HG02571 (cell line): ENCODE measurements around the gene TTC6.
"Not testable (repeated sequence)": the region's sequence is repeated elsewhere in the genome, so short reads cannot be mapped to it uniquely, and the experiment has no call there.

Experiments used
- ATAC-seq: cut with Tn5 transposase; IDR thresholded peaks from one replicate; pipeline ENCODE4 v1.9.1; 2021; ENCODE audit warnings: mild to moderate bottlenecking, moderate library complexity; ENCODE audit not compliant: unreplicated experiment

Gene TTC6, protein sequence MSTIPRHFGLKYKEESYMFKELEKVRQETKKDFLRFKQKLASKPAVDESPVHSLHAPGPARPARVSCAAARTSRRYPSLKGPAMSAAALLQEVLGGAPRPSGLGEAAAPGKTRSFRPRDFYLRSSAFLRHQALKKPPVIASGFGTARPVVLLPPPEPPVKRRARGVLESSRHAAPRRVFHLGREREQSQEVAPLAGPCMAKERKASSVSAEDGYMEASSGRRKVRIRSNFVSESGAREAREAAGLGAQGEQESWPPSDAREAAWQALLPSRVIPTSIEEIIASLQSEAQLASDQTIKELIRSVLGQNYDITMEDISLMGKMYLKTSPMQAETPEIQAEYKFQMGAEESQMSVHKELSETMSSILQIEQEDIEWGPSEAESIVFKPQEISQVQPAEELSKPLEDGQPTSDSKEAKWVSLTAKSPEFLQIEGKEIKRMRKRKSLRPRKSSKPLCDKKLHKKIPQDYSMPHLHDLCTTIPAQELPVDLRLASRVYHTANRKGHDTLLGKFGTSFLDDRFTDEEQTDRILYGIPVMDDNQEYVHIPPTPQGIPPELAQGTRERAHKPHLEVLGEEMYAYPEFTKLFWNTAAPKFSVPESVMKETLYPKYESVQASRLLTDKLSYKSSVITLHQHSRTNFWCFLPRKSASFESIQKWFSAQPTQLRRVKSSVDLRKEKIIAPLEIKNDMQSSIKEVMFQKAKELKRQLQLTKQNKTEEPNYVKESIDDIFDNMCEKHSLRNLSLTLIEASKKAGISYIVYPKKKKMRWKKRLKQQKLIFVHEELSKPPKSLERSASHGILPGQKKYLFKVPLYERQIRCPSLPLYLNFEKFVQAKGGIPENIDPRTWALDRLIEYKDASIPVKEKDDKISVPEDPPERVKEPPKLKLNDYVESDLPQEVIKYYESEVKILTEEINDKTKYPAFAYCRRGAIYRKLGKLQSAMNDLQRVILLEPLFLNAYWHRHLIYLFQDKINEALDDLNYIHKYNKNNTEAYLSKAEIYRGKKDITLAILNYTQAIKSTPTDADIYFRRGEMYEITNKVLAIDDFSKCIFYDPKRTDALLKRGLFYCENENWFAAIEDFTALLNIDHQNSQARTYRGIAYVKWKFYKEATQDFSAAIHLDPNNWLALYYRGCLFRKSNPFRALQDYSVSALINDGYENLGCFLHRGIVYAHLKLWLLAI (N-terminal part only)

DNA sequence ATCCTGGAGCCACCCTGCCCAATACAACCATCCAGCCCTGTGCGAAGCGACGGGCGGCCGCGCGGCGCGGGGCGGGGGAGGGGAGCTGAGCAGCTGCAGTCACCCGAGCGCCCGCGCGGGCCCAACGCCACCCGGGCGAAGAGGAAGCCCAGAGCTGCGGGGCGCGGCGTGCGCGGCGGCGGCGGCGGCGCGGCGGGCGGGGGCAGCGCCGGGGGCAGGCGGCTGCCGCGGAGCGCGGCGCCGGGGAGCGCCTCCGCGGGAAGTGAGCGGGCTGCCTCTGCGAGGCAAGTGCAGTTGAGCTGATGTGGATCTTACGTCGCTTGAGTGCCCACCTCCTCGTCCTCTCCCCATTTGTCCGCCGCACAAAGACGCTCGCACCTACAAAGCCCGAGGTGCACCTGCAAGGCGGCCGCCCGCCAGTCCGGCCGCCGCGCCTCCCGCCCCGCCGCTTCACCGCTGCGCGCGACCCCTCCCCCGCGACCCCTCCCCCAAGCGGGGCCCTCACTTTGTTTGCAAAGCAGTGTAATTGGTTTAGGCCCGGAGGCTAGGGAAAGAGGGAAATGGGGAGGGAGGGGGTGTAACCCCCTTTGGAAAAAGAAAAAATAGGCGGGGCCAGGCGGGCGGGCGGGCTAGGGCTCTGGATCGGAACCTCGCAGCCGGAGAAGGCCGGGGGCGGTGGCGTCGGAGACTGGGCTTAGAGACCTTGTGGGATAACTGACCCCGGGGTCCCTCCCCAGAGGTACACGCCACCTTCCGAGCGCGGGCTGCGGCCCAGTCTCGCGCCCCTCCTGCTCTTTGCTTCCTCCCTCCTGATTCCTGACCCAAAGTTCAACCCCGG lies at the start of gene TTC6, which contains the start of gene FOXA1:
TSS of gene TTC6 (plus strand) at position 659 of the 838 bp plus-strand sequence. CDS start 26,436 bp downstream, outside the sequence.
TSS of gene FOXA1 (minus strand) at position 279 of the 838 bp plus-strand sequence. CDS start at position 2, 277 bp downstream.
- ATAC-seq: no peak

DNA sequence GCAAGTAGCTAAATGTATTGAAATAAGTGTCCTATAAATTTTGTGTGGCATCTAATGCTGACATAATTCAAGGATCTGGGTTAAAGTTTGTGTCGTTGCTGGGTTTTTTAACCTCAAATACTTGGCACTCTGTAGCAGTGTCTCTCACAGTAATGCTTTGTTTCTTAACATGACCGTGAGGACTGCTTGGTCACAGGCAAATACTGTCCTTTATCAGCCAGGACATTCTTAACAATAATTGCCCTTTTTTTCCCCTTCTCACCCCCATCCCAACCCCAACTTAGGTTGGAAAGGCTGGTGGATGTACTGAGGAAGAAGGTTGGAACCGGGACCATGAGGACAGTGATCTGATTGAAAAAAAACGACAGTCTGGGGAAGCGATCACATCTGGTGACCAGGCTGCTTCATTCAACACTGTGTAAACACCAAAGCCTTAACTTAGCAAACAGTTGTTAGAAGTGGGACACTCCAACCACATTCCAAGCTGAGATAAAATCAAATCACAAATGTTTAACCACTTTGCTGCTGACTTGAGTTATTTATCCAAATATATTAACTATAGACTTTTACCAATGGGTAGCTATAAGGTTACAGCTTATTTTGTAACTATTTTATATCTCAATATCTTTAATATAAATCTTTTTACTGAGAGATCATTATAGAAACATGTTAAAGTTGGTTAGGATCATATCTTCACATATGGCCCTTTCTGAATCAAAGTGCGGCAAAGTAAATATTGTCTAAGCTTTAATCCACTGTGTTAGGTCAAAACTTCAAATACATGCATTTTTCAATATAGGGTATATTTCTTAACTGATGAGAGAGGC lies 48.6 kb upstream of the TTC6 start:
- ATAC-seq: no peak

DNA sequence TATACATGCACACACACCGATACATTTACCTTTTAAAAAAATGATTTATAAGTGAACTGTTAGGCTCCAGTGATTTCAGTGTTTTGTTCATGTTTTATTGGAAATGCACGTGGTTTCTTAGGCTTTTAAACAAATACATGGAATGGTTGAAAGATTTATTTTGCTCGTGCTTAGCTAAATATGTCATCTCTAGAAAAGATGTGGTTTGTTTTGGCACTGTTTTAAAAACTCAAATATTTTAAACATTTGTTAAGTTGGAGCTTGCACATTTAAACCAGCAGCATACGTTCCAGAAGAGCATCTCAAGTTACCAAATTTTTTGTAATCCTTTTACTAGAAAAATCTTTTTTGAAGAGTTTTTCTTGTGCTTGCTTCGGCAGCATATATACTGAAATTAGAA lies 44.9 kb upstream of the TTC6 start:
- ATAC-seq: no peak

DNA sequence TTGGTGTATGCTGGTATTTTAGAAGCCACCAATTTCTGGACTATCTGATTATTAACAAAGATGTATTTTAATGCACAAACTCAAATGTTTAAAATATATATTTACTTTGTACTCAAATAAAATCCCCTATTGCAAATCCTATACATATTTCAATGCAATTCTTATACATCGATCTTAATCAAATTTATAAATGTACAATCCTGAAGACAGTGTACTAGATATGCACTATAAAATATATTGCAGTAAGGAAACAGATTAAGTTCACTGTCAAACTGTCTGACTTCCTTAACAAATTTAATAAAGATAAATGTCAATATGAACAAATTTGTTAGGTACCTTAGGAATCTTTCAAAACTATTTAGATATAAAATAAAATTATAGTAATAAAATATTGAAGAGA lies 44.3 kb upstream of the TTC6 start:
- no peak for ATAC-seq

DNA sequence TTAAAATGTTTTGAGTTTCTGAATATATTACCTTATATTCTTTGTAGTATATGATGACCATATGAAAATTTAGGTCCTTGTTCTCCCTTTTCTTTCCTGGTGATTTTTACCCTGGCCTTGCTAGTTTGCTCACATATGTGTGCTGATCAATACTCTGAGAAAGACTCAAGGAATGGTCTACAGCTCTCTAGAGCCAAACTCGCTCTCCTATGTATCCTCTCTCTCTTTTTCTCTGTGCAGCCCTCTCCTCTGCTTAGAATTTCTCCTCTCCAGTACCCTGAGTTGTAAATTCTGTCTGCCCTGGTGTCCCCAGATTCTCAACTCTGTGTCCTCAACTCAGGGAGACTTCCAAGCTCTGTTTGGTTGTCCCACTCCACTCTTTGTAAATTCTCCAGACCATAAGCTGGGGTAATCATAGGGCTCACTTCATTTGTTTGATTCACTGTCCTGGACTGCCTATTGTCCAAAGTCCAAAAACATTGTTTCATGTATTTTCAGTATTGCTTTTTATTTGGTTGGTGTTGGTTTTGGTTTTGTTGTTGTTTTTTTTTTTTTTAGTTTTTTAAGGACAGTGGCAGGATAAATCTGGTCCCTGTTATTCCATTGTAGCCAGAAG lies 41.4 kb upstream of the TTC6 start:
- ATAC-seq: no peak

DNA sequence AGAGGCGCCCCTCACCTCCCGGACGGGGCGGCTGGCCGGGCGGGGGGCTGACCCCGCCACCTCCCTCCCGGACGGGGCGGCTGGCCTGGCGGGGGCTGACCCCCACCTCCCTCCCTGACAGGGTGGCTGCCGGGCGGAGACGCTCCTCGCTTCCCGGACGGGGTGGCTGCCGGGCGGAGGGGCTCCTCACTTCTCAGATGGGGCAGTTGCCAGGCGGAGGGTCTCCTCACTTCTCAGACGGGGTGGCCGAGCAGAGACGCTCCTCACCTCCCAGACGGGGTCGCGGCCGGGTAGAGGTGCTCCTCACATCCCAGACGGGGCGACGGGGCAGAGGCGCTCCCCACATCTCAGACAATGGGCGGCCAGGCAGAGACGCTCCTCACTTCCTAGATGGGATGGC lies 39.8 kb upstream of the TTC6 start:
- not testable (repeated sequence) for ATAC-seq

DNA sequence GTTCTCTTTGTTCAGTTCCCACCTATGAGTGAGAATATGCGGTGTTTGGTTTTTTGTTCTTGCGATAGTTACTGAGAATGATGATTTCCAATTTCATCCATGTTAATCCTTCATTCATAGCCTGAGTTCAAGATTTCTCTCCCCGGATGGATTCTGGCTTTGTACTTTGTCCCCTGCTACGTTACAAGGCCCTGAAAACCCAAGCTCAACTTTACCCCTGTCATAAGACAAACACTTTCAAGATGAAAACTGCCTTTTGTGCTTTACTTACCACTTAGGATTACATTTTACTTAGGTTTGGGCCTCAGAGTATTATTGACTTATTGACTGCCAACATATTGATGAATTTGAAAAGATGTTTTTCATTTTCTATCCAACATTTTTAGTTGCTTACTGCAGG lies 36.7 kb upstream of the TTC6 start:
- ATAC-seq: no peak

DNA sequence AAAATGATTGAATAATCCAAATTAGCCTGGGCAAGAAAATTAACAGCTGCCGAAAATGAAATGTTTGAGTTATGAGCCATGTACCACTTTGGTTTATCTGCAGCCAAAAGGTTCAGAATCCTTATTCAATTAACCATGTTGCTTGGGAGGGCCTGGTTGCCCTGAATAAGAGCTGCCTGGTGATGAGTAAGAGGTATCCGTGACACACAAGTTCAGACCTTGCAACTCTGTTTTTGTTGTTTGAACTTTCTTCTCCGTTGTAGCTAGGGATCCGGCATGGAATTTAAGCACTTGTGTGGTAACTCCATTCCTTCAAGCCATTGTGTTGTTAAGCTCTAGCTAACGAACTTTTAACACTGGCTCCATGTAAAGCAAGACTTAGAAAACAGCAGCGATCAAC lies 36.0 kb upstream of the TTC6 start:
- no peak for ATAC-seq

DNA sequence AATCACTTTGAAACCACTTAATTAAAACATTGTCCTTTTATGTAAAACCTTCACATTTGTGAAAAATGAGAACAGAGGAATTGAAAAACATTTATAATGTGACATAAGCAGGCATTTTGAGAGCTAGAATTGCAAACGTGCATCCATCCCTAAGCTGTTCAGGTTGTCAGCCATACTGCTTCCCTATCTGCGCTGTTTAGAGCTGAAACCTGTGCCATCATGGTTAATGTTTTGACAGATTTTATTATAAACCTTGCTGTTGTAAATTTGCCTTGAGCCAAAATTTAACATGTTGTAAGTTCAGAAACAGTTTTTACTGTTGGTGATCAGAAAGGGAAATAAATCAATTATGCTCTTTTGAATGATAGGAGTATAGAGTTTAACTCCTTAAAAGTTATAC lies 32.2 kb upstream of the TTC6 start:
- ATAC-seq: no peak

DNA sequence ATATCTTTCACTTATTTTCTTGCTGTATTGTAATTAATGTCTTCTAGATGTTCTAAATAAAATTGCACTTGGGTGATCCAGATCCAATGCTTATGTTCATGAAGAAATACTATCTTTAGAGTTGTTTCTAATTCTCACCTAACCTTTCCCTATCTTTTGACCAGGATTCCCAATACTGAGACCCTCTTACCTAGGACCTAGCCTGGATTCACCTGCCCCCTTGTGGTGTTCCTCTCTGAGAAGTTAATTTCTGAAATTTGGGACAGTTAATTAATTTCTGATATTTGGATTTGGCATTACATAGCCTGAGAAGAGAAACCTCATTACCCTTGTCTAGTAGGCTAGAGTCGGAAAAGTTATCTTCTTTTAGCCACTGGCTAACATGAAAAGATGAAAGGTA lies 29.9 kb upstream of the TTC6 start:
- ATAC-seq: no peak

DNA sequence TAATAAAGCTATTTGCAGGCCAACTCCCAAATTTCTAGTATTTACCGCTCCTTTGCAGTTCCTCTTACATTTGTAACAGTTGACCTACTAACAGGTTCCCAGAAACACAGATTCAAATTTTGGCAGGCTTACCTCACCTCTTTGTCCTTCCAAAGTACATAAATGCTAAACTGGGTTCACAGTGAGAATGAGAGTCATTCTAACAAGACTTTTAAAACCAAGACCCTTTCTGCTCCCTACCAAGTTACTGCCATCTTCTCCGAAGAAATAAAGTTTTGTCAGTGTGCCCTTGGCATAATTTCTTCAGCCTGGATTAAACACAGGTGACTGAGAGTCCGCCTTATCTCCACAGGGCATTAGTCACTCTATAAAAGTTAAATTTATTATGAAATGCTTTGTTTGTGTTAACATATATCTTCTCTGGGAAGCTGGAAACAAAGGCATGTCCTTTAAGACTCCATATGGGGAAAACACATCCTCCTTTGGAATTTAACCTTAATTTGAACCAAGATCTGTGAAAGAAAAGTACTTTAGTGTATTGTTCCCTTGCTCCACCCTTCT lies 28.5 kb upstream of the TTC6 start:
- ATAC-seq: no peak

DNA sequence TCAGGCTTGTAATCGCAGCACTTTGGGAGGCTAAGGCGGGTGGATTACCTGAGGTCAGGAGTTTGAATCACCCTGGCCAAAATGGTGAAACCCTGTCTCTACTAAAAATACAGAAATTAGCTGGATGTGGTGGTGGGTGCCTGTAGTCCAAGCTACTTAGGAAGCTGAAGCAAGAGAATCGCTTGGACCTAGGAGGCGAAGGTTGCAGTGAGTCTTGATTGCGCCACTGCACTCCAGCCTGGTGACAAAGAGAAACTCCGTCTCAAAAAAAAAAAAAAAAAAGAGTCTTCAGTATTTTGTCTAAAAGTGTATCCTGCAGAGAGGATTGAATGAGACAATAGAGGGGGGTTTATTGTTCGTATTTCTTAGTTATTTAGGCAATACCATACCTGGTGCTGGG lies 25.7 kb upstream of the TTC6 start:
- no peak for ATAC-seq

DNA sequence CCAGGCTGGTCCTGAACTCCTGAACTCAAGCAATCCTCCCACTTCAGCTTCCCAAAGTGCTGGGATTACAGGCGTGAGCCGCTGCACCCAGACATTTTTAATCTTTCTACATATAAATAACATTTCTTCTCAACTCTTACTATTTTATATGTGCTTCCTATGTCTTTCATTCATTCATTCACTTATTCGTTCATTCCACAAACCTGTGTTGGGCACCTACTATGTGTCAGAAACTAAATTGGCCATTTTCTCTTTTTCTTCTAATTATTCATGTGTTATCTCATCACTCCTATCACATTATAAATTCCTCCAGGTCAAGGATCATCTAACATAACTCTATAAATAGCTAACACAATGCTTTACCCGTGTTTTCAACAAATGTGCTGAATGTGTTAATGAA lies 24.0 kb upstream of the TTC6 start:
- no peak for ATAC-seq

DNA sequence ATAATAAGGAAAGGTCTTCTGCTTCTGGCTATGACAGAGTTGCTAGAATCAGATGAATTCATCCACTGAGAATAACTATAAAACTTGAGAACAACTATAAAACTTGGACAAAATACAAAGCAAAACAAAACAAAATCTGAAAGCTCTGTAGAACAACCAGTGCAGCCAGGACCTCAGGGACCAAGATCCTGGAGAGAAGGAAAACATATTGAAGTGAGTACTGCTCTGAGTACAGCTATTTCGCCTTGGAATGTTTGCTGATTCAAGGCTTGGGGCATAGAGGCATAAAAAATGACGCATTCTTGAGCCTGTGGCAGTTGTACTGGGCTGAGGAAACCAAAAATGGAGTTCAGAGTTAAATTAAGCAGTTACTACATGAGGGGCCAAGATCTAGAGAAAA lies 22.1 kb upstream of the TTC6 start:
- ATAC-seq: no peak

DNA sequence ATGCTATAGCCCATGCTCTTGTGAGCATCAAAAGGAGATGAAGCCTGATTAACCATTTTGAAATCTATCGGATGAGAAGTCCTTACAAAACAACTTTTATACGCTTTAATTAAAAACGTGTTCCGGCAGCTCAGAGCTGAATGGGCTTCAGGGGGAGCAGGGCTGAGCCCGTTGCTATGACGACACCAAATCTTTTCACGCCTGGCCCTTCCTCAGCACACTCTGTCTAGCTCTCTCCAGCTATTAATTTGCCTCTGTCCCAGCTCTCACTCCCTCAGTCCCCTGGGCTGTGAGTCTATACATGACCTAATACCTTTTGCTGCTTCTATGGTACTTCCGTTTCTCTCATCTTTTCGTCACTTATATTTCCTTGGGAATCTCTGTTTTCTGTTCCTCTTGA lies 16.2 kb upstream of the TTC6 start:
- ATAC-seq: no peak

DNA sequence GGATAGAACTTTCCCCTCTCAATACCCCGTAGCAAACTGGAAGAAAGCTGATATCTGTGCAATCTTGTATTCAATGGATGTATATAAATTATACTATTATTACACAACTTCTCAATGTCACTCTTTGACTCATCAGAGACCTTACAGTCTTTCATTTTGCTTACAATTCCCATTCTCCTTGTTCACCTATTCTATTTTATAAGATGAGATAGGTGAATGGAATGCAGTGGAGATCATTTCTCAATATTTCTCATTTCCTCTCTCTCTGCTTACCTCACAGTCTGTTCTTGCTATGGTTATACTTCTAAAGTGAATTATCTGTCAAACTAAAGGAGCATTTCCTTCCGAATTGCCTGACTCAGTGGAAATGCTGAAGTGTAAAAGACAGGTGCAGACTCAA lies 15.3 kb upstream of the TTC6 start:
- no peak for ATAC-seq

DNA sequence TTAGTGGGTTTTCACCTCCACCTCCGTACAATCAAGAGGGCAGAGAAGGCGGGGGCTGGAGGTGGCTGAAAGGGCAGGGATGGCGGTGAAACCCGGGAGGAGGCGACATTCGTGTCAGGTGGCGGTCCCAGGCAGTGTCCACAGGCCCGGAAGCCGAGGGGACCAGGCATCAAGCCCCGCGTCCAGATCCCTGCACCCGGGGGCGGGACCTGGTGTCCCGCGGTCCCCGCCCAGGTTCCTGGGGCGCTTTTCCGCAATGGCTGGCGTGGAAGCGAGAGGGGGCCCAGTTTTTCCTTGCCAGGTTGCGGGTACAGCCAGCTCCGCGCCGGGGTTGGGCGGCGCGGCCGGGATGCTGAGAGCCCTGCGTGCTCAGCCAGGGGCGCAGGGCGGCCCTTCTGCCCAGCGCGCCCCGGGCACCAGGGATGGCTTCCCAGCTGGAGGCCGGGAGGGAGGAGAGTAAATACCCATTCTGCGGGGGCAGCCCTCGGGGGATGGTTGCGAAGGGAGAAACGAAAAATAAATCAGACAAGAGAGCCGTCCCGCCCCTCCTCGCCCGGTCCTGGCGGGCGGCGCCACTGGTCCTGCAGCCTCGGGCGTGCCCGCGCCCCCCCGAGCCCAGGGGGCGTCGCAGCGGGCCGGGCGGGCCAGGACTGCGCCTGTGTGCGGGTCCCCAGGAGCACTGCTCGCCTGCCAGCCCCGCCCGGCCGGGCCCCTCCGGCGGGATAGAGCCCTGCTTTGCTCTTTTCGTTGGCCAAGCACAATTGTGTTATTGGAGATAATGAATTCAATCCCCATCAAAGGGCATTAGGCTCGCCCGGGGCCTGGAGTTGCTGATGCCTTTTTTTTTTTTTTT lies 11.8 kb upstream of the TTC6 start:
- ATAC-seq: no peak
